GM12873 (cell line): ENCODE measurements around the gene TARS2.

Source experiments
- CTCF ChIP-seq: IDR thresholded peaks from 2 replicates; pipeline ENCODE4 v1.5.1; 2012; ENCODE audit warnings: low read depth, mild to moderate bottlenecking, moderate library complexity, low read length, control low read depth; ENCODE audit not compliant: insufficient read depth; ENCODE audit errors: missing control alignments

The TARS2 gene

DNA sequence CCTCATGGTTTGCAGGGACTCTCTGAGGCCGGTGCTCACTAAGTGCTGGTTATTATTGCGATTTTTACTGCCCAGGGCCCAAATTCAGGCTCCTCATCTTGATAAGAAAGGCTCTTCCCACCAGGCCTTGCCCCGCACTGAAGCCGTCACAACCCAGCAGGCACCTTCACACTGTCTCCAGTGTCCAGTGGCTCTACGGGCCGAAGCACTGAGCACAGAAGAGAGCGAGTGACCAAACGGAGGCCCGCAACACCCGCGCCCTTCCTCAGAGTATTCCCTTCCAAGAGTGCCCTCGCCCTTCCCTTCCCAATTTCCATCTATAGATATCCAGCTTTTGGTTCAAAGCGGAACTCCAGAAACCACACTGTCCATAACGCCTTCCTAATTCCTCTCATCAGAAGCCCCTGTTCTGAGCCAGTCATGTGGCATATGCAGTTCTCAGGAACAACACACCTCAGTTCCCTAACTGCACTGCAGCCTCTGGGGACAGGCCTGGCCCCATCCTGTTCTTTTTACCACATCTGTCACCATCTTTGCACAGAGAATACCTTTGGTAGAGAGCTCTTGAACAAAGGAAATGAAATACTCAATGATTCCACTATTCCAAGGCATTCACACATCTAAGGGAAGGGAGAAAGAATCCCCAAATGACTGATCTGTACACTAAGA is 43.4 kb downstream of the TARS2 start:
- TF ChIP-seq CTCF, result no peak

DNA sequence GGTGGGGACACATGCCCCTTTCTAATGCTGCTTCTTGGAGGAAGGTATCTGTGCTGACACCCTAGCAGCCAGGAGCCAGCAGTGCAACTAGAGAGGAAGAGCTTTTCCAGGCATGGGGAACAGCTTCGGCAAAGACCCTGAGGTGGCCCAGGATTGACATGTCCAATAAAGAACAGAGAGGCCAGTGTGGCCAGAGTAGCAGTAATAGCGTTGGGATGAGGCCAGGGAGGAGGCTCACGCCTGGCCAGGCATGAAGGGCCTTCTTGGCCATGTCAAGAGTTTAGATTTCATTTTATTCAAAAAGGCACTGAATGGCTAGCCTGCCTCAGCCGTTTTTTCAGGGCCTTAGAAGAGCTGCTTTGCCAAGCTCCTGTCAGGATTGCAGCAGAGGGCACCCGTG is 45.6 kb downstream of the TARS2 start:
- TF ChIP-seq CTCF, result no peak

GRCh38 chr1:150534002-150534401 is 46.8 kb downstream of the TARS2 start:
- TF ChIP-seq CTCF, result no peak

- TF ChIP-seq CTCF, result no peak
These were observed 48.5 kb downstream of the TARS2 start for GRCh38 chr1:150535511-150536287.

DNA sequence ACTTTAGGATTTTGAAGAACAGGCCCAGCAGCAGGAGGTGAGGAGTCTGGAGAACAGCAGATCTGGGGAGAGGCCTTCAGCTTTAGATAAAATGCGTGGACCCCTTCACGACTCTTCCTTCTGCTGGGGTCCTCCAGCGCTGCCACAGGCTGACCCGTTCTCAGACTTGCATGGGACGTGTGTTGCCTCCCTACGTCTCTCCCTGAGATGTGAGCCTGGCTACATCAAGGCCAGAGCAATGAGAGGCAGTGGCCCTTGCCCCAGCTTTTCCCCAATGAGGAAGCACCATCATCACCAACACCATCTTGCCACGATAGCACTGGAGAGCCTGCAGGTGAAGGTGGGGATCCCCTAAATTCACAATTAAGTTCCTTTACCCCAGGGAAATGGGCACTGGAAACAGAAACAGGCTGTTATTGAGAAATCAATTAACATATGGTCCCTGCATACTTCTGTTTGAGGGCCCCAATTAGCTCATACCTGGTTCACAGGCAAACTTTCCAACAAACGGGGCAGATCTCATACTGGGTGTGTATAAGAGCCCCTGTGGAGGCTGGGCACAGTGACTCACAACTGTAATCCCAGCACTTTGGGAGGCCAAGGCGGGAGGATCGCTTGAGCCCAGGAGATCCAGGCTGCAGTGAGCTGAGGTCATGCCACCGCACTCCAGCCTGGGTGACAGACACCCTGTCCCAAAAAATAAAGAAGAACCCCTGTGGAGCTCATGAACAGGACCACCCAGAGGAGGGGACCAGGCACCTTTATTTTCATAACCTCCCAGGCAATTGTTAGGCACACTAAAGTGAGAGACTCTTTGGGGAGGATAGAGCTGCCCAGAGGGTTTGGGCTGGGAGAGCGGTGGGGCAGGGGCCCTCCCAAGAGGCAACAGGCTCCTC is 49.9 kb downstream of the TARS2 start:
- no peak for TF ChIP-seq CTCF

DNA sequence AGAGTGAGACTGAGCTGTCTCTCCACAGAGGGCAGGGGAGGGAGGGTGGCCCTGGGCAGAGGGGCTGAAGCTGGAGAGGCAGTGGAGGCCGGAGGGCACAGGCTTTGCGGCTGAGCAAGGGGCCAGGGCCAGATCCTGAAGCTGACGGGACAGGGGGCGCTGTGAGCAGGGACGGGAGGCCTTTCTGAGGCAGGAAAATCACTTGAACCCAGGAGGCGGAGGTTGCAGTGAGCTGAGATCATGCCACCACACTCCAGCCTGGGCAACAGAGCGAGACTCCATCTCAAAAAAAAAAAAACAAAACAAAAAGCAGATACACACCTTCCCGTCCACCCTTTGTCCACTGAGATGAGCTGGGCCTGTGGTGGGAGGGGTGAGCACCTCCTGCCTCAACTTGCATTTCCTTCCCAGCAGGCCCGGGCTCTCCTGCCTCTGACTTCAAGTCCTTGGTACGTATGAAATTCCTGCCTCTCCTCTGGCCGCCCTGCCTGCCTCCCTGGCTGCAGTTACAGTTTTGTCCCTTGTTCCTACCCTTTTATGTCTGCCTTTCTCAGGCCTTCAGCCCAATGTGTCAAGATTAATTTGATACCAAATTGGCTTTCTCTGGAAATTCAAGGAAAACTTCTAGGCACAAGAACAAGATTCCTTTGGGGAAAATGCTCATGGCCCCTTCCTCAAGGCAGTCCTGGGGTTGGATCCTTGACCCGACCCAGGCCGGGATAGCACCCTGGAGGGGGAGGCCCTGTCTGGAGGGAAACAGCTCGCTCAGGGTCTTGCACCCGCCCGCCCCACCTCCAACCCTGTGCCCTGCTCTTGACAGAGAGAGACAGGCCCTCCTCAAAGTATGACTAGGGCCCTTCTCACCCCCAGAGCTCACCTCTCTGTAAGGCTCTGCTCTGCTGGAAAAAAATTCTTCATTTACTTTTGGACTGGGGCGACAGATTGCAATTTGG is 50.8 kb downstream of the TARS2 start:
- no peak for TF ChIP-seq CTCF
